PFSK-1 (cell line): ENCODE measurements around the gene GABPB2.

ENCODE experiments used
- POLR2AphosphoS5 ChIP-seq: IDR thresholded peaks from 2 replicates; pipeline ENCODE4 v1.6.1; 2012; ENCODE audit warnings: low read depth, mild to moderate bottlenecking, control low read depth, low read length, moderate library complexity
- REST ChIP-seq, 2 experiments: IDR thresholded peaks; 2 replicates each; pipeline versions ENCODE4 v1.6.1 to v1.8.0; 2011 to 2012; ENCODE audit warnings: low read depth in 2 of 2, low read length in 2 of 2, control low read depth in 1 of 2, inconsistent platforms in 1 of 2, mild to moderate bottlenecking in 1 of 2, moderate library complexity in 1 of 2; ENCODE audit not compliant: insufficient read depth in 1 of 2

- no peak for TF ChIP-seq POLR2AphosphoS5
- TF ChIP-seq REST (IDR thresholded peaks at IDR 0.05; ENCODE audit: insufficient read depth in 1 of 2, low read depth in 2 of 2, low read length in 2 of 2): no peak
These were observed 94.7 kb downstream of the GABPB2 start for GRCh38 chr1:151165281-151165737.
